Activated CD8-positive, alpha-beta memory T cell treated with anti-CD3 and anti-CD28 coated beads for 36 hours (primary cell): ENCODE data around the gene ARPP19. TPM values are rescaled to one million over a fixed set of nuclear protein-coding genes. Genes with fewer than 3 reads are reported as not detected.
"Not testable (repeated sequence)": the region's sequence is repeated elsewhere in the genome, so short reads cannot be mapped to it uniquely, and the experiment has no call there.

ENCODE experiments used
- CTCF ChIA-PET: fragments of 350-600 bp; sonication (Branson Sonifier 250); formaldehyde crosslinking; loops from one replicate; lab custom pipeline; 2021; ENCODE audit warnings: antibody characterized with exemption; lab: Charles Lee
- POLR2A ChIA-PET: fragments of 350-600 bp; sonication (Branson Sonifier 250); formaldehyde crosslinking; loops from one replicate; lab custom pipeline; 2021; ENCODE audit warnings: antibody characterized with exemption; lab: Charles Lee
- total RNA-seq, 2 experiments: library from RNA; stranded (reverse); gene quantifications; one replicate each; pipeline ENCODE4 v1.2.3, GENCODE V29; 2021

The ARPP19 gene
- total RNA-seq, 2 experiments from 2014 or later: 199 to 205 TPM

- ChIA-PET CTCF (interaction anchor here (1.0 kb wide), 1 partner anchor 41 kb away, joined by 3 read pairs; no protein-coding TSS in a partner anchor), POLR2A (interaction anchor here (0.5 kb wide), 1 partner anchor 35 kb away, joined by 3 read pairs; no protein-coding TSS in a partner anchor)
Measured at GRCh38 chr15:52523647-52524046, 45.2 kb downstream of the ARPP19 start.

GRCh38 chr15:52523192-52523591 is 45.6 kb downstream of the ARPP19 start:
- ChIA-PET POLR2A (interaction anchor here (0.6 kb wide), 1 partner anchor 143 kb away, joined by 5 read pairs; no protein-coding TSS in a partner anchor), CTCF (no interaction called here)

- ChIA-PET CTCF (no interaction called here), POLR2A (no interaction called here)
Measured at GRCh38 chr15:52521682-52522081, 47.1 kb downstream of the ARPP19 start.

DNA sequence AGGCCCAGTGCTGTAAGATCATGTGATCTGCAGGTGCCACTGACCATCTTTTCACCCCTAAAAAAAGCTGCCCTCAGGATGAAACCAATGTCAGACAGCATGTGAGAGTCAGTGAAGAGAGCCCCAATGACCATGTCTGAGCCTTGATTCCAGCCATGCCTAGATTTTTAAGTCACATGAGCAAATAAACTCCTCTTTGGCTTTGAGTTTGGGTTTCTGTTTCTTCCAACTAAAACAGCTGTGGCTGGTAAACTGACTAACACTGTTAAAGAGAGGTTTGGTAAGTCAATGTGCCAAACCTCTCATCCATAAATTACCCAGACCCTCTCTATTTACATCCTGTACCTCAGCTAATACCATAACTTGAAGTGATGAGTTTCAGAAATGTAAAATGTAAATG is 48.4 kb downstream of the ARPP19 start:
- ChIA-PET CTCF (no interaction called here), POLR2A (no interaction called here)

- ChIA-PET CTCF (no interaction called here), POLR2A (no interaction called here)
Measured at GRCh38 chr15:52518487-52519371, 50.1 kb downstream of the ARPP19 start.

- CTCF ChIA-PET: no interaction called here
Measured at GRCh38 chr15:52517014-52517413, 51.8 kb downstream of the ARPP19 start.

DNA sequence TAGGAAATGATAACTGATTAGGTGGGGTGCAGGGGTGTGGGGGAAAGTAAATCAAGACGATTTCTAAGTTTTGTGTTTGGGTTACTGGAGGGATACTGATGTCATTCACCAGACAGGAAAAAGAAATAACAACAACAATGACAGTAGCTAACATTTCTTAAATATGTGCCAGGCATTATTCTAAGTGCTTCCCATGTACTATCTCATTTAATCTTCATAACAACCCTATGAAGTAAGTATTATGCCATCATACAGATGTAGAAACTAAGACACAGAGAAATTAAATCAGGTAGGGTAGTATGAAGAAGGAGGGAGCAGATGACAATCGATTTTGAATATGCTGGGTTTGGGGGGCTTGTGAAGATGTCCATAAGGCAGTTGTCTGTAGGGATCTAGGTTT is 53.5 kb downstream of the ARPP19 start:
- CTCF ChIA-PET: no interaction called here

More at GRCh38 chr15:52517014-52517413, 51.8 kb downstream of the ARPP19 start:
- POLR2A ChIA-PET: no interaction called here

GRCh38 chr15:52514482-52514881 is 54.3 kb downstream of the ARPP19 start:
- ChIA-PET POLR2A (no interaction called here), CTCF (no interaction called here)

More for the DNA sequence above, 53.5 kb downstream of the ARPP19 start:
- POLR2A ChIA-PET: no interaction called here

DNA sequence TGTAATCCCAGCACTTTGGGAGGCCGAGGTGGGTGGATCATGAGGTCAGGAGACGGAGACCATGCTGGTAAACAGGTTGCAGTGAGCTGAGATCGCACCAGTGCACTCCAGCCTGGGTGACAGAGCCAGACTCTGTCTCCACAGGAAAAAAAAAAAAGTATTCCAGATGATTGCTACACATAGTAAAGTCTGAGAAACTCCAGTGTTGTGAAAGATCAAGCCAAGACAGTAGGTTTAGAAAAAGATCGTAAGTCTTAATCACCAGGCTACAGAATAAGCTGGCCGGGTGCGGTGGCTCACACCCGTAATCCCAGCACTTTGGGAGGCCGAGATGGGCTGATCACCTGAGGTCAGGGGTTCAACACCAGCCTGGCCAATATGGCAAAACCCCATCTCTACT is 56.0 kb downstream of the ARPP19 start:
- POLR2A ChIA-PET, CTCF ChIA-PET: not testable (repeated sequence)

DNA sequence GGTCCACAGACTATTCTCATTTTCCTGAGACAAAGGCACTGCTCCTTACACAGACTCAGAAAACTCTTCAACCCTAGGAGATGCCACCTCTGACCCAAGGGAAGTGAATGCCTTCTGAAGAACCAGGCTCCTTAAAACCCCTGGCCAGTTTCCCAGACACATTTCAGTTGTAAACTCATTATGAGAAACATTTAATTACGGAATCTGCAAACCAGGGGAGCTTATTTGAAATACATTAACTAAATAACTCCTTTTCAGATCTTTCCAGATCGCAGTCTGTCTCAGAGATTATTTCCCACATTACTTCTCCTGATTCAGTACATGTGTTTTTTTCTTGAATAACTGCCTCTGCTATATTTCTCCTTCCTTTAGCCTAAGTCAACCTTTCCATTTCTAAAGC is 57.7 kb downstream of the ARPP19 start:
- POLR2A ChIA-PET: no interaction called here
- CTCF ChIA-PET: interaction anchor here (1.0 kb wide), 1 partner anchor 17 kb away, joined by 3 read pairs; the partner anchor contains the start of gene MYO5A

- POLR2A ChIA-PET: no interaction called here
- CTCF ChIA-PET: no interaction called here
Measured at GRCh38 chr15:52509500-52510245, 59.2 kb downstream of the ARPP19 start.

DNA sequence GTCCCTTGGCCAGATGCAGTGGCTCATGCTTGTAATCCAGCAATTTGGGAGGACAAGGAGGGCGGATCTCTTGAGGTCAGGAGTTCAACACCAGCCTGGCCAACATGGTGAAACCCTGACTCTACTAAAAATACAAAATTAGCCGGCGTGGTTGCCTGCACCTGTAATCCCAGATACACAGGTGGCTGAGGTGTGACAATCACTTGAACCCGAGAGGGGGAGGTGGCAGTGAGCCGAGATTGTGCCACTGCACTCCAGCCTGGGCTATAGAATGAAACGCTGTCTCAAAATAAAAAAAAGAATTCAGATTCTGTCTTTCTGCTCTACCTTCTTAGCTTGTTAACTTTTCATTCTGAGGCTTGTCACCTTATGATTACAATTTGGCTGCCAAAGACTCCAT is 62.3 kb downstream of the ARPP19 start:
- POLR2A ChIA-PET: interaction anchor here (0.7 kb wide), 1 partner anchor 48 kb away, joined by 3 read pairs; no protein-coding TSS in a partner anchor
- CTCF ChIA-PET: interaction anchor here (0.7 kb wide), 1 partner anchor 33 kb away, joined by 3 read pairs; no protein-coding TSS in a partner anchor

DNA sequence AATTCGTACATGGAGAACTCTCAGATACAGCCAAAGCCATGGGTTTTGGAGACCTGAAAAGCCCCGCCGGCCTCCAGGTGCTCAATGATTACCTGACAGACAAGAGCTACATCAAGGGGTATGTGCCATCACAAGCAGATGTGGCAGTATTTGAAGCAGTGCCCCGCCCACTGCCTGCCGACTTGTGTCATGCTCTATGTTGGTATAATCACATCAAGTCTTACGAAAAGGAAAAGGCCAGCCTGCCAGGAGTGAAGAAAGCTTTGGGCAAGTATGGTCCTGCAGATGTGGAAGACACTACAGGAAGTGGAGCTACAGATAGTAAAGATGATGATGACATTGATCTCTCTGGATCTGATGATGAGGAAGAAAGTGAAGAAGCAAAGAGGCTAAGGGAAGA is 63.7 kb downstream of the ARPP19 start:
- CTCF ChIA-PET: no interaction called here
- POLR2A ChIA-PET: interaction anchor here (1.0 kb wide), 1 partner anchor 9 kb away, joined by 3 read pairs; no protein-coding TSS in a partner anchor

DNA sequence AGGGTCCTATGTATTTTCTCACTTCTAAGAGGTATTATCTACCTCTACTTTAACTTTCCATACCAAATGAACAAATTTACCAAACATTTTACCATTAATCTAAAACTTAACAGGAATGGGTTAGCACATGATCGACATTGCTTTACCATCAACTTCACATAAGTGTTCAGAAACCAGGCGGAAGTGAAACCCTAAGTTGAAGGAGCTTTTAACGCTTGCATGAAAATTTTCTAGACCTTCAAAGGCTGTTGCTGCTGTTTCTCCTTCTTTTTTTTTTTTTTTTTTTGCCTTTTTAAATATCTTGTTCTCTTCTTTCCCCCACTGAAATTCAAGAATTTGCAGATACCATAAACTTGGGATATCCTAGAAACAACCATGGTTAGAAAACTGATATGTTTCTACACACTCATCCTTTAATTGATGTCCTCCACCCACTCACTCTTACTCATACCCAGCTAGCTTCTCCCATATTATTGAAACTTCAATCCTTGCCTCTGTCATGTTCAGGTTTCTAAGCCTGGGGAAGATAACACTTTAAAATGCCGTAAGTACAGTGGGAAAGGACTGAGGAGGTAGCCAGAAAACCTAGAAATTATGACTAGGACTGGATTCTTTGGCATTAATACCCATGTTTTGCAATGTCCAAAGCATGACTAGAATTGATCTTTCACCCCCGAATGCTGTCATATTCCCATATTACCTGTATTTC is 64.9 kb downstream of the ARPP19 start:
- CTCF ChIA-PET: interaction anchor here (0.6 kb wide), 2 partner anchors 110 to 405 kb away, joined by 3 to 5 read pairs; no protein-coding TSS in a partner anchor
- POLR2A ChIA-PET: interaction anchor here (0.6 kb wide), 3 partner anchors 57 to 246 kb away, joined by 3 to 6 read pairs (median 4); no protein-coding TSS in a partner anchor

DNA sequence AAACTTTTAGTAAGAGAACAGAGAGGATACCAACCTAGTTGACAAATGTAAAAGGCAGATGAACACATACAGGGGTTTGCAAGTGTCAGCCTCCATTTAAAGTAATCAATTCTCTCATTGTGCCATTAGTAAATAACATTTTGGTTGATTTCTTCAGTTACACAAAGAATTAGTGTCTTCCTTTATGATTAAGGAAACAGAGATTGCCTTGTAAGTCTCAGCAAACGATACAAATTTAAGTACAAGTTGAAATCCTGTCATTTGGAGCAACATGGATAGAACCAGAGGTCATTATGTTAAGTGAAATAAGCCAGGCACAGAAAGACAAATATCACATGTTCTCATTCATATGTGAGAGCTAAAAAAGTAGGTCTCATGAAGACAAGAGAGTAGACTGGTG is 66.2 kb downstream of the ARPP19 start:
- CTCF ChIA-PET: no interaction called here
- POLR2A ChIA-PET: no interaction called here

DNA sequence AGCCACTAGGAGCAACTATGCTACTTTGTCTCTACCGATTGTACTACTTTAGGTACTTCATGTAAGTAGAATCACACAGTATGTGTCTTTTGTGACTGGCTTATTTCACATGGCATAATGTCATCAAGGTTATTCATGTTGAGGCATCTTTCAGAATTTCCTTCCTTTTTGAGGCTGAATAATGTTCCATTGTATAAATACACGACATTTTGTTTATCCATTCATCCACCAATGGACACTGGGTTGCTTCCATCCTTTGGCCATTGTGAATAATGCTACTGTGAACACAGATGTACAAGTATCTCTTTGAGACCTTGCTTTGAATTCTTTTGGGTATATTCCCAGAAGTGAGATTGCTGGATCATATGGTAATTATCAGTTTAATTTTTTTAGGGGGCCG is 69.3 kb downstream of the ARPP19 start:
- POLR2A ChIA-PET: no interaction called here
- CTCF ChIA-PET: no interaction called here

DNA sequence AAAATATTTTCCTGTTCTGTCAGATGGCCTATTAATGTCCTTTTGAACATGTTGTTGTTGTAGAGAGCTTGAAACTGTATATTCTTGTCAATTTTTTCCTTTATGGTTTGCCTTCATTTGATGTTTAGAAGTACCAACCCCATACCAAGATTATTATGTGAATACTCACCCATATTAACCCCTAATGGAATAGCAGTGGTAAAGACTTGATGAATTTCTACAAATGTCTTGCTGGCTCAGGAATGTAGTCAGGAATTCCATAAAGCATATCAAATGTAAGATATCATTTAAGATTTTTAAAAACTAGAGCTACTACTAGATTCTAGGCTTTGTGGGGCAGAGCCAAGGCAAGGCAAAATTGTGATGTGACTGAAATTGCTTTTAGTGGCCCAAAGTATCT is 70.1 kb downstream of the ARPP19 start:
- CTCF ChIA-PET: no interaction called here
- POLR2A ChIA-PET: no interaction called here
